Lower leg skin (tissue), 4 donors: ENCODE data around the gene RTL1. TPM values are rescaled to one million over a fixed set of nuclear protein-coding genes. Genes with fewer than 3 reads are reported as not detected.

ENCODE experiments used
- DNase-seq, 2 donors: peaks; one replicate each; pipeline ENCODE4 v3.0.0-alpha.2; 2019; ENCODE audit warnings: low spot score in 2 of 2
- H3K4me3 ChIP-seq: fragments of 200-600 bp; sonication (generic); 2 replicates; pipeline ENCODE4 v1.5.1; 2017; ENCODE audit warnings: mild to moderate bottlenecking, low read depth; ENCODE audit not compliant: poor library complexity, severe bottlenecking
- CTCF ChIP-seq, 3 donors: fragments of 450-650 bp; IDR thresholded peaks; one replicate each; pipeline ENCODE4 v1.5.1; 2016; ENCODE audit warnings: antibody characterized with exemption in 3 of 3, mild to moderate bottlenecking in 3 of 3, moderate library complexity in 2 of 3
- POLR2A ChIP-seq, 2 donors: fragments of 450-650 bp; IDR thresholded peaks; one replicate each; pipeline ENCODE4 v1.6.1; 2016 to 2017; ENCODE audit warnings: antibody characterized with exemption in 2 of 2, mild to moderate bottlenecking in 1 of 2, moderate library complexity in 1 of 2
- WGBS, 2 donors: methylation state at CpG; one replicate each; pipeline ENCODE4 v1.1.5; 2018; 5-methylcytosine and 5-hydroxymethylcytosine counted together
- intact Hi-C: fragments of 100-400 bp; cut with DNase I; formaldehyde crosslinking; loops from one replicate; pipeline ENCODE4 v1.15.0; 2023; ENCODE audit warnings: low total_unique reads
- total RNA-seq, 4 donors: library from RNA; depleted of rRNA; stranded (reverse); fragments of >200 nt; gene quantifications; one replicate each; pipeline ENCODE4 v1.1.0, GENCODE V29; 2016

Gene RTL1
- total RNA-seq, 4 donors from 2014 or later, result not detected

DNA sequence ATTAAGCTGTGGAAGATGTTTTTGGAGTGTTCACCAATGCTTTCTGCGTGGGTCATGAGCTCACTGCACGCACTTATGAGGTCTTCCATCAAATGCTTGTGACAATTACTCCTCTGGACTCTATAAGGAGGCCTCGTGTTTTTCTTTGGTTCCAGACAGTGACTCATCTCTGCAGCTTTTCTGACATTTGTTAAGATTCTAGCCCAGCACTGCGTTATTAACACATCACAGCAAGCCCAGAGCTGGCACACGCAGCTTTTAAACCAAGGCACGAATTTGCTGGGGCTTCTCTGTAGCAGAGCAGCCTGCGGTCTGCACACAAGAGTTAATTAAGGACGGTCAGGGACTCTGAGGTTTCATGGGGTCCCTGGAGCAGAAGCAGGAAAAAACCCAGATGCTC lies 60.7 kb downstream of the RTL1 start:
- DNase-seq, result peak in 1 of 2 donors; percentile 19
- TF ChIP-seq POLR2A (IDR thresholded peaks at IDR 0.05) (no peak), CTCF (IDR thresholded peaks at IDR 0.05) (no peak)
- intact Hi-C loops, result no loop called here
- H3K4me3 ChIP-seq, result no peak overlapping the region
- WGBS, 2 donors, result 46 to 65% methylated on average over 8 of the region's 8 CpGs

- H3K4me3 ChIP-seq, result no peak overlapping the region
- TF ChIP-seq POLR2A (IDR thresholded peaks at IDR 0.05), result no peak
- no peak for TF ChIP-seq CTCF (IDR thresholded peaks at IDR 0.05)
- 77 to 82% methylated on average over 15 of the region's 15 CpGs for WGBS, 2 donors
- intact Hi-C loops, result no loop called here
- no peak for DNase-seq
These were observed 61.6 kb downstream of the RTL1 start for GRCh38 chr14:100841761-100842403.

GRCh38 chr14:100841066-100841760 lies 62.3 kb downstream of the RTL1 start:
- no peak for DNase-seq
- TF ChIP-seq POLR2A (IDR thresholded peaks at IDR 0.05) (no peak), CTCF (IDR thresholded peaks at IDR 0.05) (no peak)
- intact Hi-C loops, result no loop called here
- no peak overlapping the region for H3K4me3 ChIP-seq
- WGBS, 2 donors, result 87 to 90% methylated on average over 16 to 21 of the region's 21 CpGs

DNA sequence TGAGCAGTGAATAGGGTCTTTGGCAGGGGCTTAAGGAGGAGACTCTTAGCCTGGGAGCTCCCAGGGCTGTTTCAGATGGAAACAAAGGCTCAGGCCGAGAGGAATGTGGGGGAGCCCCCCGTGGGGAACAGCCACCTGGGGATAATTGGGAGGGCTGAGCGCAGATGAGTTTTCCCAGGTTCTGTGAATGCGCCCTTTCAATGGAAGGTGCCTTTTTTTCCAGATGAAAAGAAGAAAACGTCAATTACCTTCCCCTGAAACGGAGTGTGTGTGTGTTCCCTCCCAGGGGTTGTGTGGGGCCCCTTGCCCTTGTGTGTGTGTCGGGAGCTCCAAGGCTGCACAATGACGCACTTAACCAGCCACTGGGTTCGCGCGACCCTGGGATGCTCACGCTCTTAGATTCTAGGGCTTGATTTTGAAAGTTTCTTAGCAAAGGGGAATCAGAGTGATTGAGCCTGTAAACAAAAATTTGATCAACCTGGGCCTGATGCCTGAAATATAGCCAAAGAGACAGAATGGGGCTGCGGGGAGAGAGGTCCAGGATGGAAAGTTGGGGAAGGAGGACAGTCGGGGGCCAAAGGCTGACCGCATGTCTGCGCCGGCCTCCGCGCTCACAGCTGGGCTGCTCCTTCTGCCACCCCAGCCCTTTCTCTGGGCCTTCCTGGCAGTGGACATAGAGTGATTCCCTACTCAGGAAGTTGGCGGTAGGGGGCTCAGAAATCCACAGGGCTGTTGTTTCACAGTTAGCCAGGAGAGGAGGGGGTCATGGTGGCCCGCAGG lies 63.0 kb downstream of the RTL1 start:
- intact Hi-C loops, result no loop called here
- 90 to 92% methylated on average over 21 of the region's 21 CpGs for WGBS, 2 donors

DNA sequence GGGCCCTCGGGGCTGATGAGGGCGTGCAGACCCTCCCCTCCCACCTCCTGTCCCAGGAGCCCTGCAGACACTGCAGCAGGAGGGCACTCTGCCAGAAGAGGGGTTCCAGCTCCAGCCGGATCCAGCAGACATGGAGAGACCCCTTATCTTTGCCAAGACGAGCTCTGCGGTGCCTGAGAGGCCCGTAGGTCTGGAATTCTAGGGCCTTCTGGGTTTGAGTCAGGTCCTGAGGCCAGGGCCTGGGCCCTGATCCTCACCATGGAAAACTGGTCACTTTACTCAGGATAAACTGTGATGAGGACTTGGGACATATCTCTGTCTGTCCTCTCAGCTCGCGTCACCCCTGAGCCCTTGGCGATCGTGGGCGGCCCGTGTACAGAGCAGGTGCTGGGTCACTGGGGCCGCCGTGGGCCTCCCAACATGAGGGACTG lies 63.8 kb downstream of the RTL1 start:
- TF ChIP-seq POLR2A (IDR thresholded peaks at IDR 0.05), result no peak
- no peak for TF ChIP-seq CTCF (IDR thresholded peaks at IDR 0.05)
- intact Hi-C loops, result no loop called here
- DNase-seq, result no peak
- H3K4me3 ChIP-seq, result no peak overlapping the region
- 78% methylated on average over 12 to 14 of the region's 14 CpGs for WGBS, 2 donors

More for the DNA sequence above, 63.0 kb downstream of the RTL1 start:
- DNase-seq, result no peak
- no peak overlapping the region for H3K4me3 ChIP-seq
- TF ChIP-seq POLR2A (IDR thresholded peaks at IDR 0.05), result no peak

DNA sequence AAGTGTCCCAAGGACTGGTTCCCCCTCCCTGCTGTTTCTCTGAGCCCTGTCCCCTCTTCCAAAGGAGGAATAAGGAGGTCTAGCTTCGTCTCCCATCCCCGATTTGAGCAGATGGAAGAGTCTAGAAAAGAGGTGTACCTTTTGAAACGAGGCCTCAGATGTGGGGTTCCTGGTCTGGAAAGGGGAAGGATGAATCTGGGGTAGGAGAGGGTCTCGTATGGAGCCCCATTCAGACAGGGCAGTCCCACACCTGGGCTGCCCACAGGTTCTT lies 64.3 kb downstream of the RTL1 start:
- WGBS, 2 donors, result 60 to 79% methylated on average over 4 of the region's 4 CpGs
- no peak for TF ChIP-seq POLR2A (IDR thresholded peaks at IDR 0.05)
- TF ChIP-seq CTCF (IDR thresholded peaks at IDR 0.05), result no peak
- no peak for DNase-seq
- intact Hi-C loops, result no loop called here
- H3K4me3 ChIP-seq, result no peak overlapping the region
